ENCODE results near the gene TTLL10. TPM values are rescaled to one million over a fixed set of nuclear protein-coding genes. Genes with fewer than 3 reads are reported as not detected.

The TTLL10 gene
- total and polyA plus RNA-seq, 2 of the 8 experiments (the other 6 are each of a cell fraction or from before 2014, with no cell fraction given): 1.1 to 1.7 TPM

GRCh38 chr1:1225913-1226312 lies 52.2 kb downstream of the TTLL10 start:
- Histone ChIP-seq H2BK20ac (ENCODE audit: low read length) (no peak overlapping the region), H3K23ac (ENCODE audit: insufficient read length) (no peak overlapping the region), H2AK5ac (ENCODE audit: low read depth, low read length) (no peak overlapping the region), H3K27ac (ENCODE audit: low read depth, low read length) (no peak overlapping the region), H3K18ac (ENCODE audit: extremely low read depth, low read length) (no peak overlapping the region), H3K4me2 (ENCODE audit: insufficient read depth in 1 of 2, low read depth in 2 of 2, low read length in 2 of 2) (no peak overlapping the region), H3K4me1 (replicated peaks in 1 of 4; ENCODE audit: control insufficient read depth in 3 of 4, insufficient read depth in 4 of 4, low read length in 3 of 4) (no peaks in the 10 kb centered on the region; a peak in 1 of 7 replicates), H2BK15ac (ENCODE audit: low read length) (no peak overlapping the region), H3K79me1 (ENCODE audit: low read depth, low read length) (peaks cover 34% of the 10 kb centered on the region), H2AFZ (ENCODE audit: low read length) (no peak overlapping the region), H3K4me3 (ENCODE audit: extremely low read depth in 1 of 4, insufficient read depth in 2 of 4, low read depth in 3 of 4, low read length in 4 of 4) (no peak overlapping the region), H4K8ac (ENCODE audit: extremely low read depth, insufficient read depth, low read length) (no peak overlapping the region), H2BK12ac (ENCODE audit: low read depth, low read length) (no peak overlapping the region; the same call in 1 of the 2 replicates), H4K20me1 (replicated peaks in 1 of 2; ENCODE audit: control insufficient read depth in 1 of 2, insufficient read depth in 2 of 2, low read length in 2 of 2) (peaks cover 5 to 31% of the 10 kb centered on the region in 2 experiments), H3K23me2 (ENCODE audit: low read depth, low read length) (peaks cover 3% of the 10 kb centered on the region; the same call in 1 of the 2 replicates), H2BK5ac (ENCODE audit: low read depth, low read length) (0 out of 2 replicates have a peak overlapping the region, but pooled peaks have one; percentile 18), H4K5ac (ENCODE audit: insufficient read length, low read depth, low read length) (no peak overlapping the region), H3K9me3 (ENCODE audit: insufficient read depth in 2 of 2, low read depth in 1 of 2, low read length in 1 of 2) (no peaks in the 10 kb centered on the region), H4K91ac (replicated peaks; ENCODE audit: insufficient read length, low read length) (no peak overlapping the region), H3K4ac (replicated peaks; ENCODE audit: insufficient read length, low read depth, low read length) (no peak overlapping the region), H3K56ac (replicated peaks; ENCODE audit: insufficient read length, low read depth, low read length) (no peak overlapping the region), H3K36me3 (ENCODE audit: control insufficient read depth in 2 of 4, insufficient read depth in 4 of 4, low read length in 3 of 4) (peaks cover 4 to 32% (median 17%) of the 10 kb centered on the region in 4 experiments; a peak in 7 of 8 replicates), H3K79me2 (ENCODE audit: control insufficient read depth in 1 of 2, insufficient read depth in 2 of 2, low read length in 2 of 2) (peaks cover 6 to 33% of the 10 kb centered on the region in 2 experiments; a peak in 3 of 4 replicates), H3K27me3 (replicated peaks in 1 of 4; ENCODE audit: control insufficient read depth in 3 of 4, extremely low read depth in 1 of 4, insufficient read depth in 3 of 4, low read length in 3 of 4) (no peaks in the 10 kb centered on the region), H3K9ac (replicated peaks in 1 of 4; ENCODE audit: extremely low read depth in 1 of 4, low read depth in 3 of 4, low read length in 3 of 4) (no peak overlapping the region), H2BK120ac (replicated peaks; ENCODE audit: low read depth, low read length) (no peak overlapping the region), H3K14ac (ENCODE audit: insufficient read length) (no peak overlapping the region)
- no peak for TF ChIP-seq EZH2 (IDR thresholded peaks at IDR 0.05; ENCODE audit: low read depth, low read length, severe bottlenecking)
- POLR2A ChIA-PET (ENCODE audit: partially characterized antibody): interaction anchor here (1.0 to 3.1 kb wide), 2 partner anchors 10 to 52 kb away, joined by 3 to 15 read pairs; partner anchors contain the start of gene TTLL10
- DNase-seq (ENCODE audit: low read depth in 1 of 2, low spot score in 2 of 2) (no peak), FAIRE-seq (no peak)
- CTCF ChIA-PET (ENCODE audit: partially characterized antibody): interaction anchor here (0.8 to 6.2 kb wide), 3 partner anchors 12 to 107 kb away, joined by 3 to 28 read pairs (median 4); no protein-coding TSS in a partner anchor
- 94% methylated on average over 18 of the region's 18 CpGs; no CpG with 5 or more reads in 1 of the 2 experiments for WGBS, 2 experiments (ENCODE audit: extremely low coverage in 1 of 2, insufficient coverage in 1 of 2, insufficient read length in 1 of 2, insufficient replicate concordance in 2 of 2, low coverage in 1 of 2, low lambda C conversion rate in 2 of 2, missing lambda C conversion rate in 1 of 2)

Measured in H1 (cell line).